ENCODE measurements around the gene TLNRD1.
A peak's percentile ranks its signal among the peaks of the same experiment; 100 is the strongest.
"Not testable (repeated sequence)": the region's sequence is repeated elsewhere in the genome, so short reads cannot be mapped to it uniquely, and the experiment has no call there.

Gene TLNRD1

DNA sequence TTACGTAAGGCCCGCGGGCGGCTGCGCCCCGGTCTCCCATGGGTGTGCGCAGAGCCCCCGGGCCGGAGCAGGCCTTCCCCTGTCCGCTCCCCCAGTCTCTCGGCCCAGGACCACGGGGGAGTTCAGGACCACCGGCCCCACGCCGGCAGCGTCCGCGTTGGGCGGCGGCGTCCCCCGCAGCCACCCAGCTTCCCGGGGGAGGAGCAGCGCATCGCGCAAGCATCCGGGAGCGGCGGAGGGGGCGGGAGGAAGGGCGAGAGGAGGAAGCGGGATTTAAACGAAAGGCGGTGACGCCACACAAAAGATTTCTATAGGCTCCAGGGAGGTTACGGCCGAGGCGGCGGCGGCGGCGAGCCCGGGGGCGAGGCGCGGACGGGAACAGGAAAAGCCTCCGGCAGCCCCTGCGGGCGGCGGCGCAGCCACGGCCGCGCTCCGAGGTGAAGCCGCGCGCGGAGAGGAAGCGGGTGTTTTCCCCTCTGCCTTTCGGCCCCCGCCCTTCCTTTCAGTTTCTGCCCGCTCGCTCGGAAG, at the start of gene TLNRD1:
TSS of gene TLNRD1 (plus strand) at position 300 of the 528 bp plus-strand sequence. CDS start 1,349 bp downstream, outside the sequence.
- peak; percentile 87 for DNase-seq (ENCODE audit: low read depth)

DNA sequence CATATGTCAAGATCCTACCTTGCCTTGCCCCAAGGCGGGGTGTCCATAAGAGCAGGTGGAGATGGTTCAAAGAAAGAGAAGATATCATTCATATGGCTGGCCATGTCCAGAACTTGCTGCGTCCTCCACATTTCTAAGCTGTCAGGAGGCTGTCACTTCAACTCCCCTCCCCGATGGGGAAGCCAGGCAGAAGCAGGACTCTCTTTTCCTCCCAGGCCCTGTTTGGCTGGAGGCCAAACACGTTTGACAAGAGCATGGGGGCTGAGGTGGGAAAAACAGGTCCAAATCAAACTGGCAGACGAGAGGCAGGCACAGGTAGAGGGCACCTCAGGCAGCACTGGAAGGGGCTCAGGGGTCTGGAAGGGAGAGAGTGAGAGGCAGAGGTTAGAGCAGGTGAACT, 48.8 kb upstream of the TLNRD1 start:
- no peak for DNase-seq (ENCODE audit: low read depth)

DNA sequence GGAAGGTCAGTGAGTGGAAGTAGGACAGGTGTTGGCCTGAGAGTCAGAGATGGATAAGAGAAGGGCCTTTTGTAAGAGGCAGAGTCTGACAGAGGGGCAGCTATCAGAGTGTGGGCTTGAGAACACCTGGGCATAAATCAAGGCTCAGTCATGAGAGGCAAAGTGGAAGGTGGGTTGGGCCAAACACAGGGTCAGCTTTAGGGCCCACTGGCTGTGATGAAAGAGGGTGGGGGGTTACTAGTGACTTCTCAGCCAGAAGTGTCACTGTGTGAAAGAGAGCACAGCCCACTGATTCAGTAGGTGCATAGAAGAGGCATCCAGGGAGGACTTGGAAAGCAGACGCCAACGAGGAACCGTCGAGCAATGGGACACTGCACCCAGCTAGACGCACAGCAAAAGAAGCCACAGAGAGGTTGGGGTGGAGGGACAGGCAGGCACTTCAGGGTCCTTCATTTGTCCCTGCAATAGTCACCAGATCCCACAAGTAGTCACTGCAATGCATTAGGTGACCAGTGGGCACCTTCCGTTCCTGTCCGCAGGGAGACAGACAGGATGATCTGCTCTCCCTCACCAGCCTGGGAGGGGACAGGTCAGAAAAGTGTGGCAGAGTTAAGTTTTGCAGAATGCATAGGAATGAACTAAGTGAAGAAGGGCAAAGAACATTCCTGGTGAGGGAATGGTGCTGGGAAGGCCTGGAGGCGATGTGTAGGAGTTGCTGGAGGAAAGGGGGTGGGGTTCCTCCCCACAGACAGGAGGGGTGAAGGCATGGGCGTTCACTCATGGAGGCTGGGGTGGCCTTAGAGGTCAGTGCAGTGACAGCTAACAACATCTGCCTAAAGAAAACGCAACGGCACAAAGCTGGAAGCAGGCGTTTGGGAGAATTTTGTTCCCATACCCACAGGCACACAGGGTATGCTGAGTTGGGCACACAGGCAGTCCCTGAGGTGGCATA, 47.4 kb upstream of the TLNRD1 start:
- no peak for DNase-seq (ENCODE audit: low read depth)

DNA sequence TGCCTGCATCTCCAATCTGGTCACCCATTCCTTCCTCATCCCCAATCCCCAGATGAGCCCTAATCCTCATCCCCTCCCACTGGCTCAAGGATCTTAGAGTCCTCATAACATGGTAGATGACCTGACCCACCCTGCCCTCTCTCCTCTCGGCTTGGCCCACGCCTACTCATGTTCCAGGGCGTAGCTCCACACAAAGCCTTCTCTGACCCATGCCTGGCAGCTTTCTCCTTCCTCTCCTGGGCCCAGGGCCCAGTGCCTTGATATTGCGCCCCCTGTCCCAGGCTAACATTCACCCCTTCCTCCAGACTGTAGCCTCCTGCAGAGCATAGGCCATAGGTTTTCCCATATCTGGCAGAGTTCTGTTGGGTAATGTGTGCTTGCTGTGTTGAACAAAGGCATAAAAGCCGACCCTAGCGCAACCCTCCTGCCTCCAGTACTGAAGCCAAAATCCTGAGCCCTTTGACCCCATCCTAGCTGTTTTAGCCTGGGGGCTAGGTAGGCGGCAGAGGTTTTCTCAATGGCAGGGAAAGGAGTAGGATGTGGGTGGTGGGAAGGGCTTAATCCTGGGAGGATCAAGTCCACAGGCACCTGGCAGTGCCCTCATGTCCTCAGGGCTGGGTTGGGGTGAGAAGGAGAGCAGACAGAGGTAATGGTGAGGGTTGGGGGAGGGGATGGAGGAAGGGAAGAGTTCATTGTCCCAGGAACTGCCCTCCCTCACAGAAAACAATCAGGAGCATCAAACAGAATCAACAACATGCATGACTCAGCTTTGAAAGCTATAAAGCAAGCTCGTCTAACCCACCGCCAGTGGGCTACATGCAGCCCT, 46.6 kb upstream of the TLNRD1 start:
- no peak for DNase-seq (ENCODE audit: low read depth)

DNA sequence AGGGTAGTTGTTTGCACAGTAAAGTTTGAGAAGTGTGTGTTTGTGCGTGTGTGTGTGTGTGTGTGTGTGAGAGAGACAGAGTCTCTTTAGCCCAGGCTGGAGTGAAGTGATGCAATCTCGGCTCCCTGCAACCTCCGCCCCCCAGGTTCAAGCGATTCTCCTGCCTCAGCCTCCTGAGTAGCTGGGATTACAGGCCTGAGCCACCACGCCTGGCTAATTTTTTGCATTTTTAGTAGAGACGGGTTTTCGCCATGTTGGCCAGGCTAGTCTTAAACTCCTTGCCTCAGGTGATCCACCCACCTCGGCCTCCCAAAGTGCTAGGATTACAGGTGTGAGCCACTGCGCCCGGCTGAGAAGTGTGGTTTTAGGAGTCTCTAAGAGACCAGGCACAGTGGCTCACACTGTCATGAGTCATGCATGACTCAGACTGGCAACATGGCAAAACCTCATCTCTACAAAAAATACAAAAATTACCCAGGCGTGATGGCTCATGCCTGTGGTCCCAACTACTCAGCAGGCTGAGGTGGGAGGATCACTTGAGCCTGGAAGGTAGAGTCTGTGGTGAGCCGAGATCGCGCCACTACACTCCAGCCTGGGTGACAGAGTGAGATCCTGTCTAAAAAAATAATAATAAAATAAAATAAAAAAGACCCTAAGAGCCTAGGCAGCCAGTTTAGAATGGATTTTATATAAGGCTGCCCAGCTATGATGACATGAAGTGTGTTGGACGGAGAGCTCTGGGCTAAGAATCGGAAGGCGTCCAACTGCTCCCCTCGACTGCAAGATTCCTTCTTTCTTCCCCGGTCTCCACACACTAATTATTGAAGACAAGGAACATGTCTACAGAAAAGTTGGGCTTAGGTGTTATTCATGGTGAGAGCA, 44.9 kb upstream of the TLNRD1 start:
- DNase-seq (ENCODE audit: low read depth) = peak; percentile 97

DNA sequence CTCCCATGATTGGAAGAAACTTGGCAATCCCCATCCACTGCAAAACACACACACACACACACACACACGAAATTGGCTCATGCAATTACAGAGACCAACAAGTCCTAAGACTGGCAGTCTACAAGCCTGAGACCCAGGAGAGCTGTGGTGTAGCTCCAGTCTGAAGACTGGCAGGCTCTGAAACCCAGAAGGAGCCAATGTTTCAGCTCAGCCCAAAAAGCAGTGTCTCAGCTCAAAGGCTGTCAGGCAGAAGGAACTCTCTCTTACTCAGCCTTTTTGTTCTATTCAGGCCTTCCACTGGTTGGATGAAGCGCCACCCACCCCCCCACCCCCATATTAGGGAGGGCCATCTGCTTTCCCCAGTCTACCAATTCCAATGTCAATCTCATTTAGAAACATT, 43.2 kb upstream of the TLNRD1 start:
- no peak for DNase-seq (ENCODE audit: low read depth)

DNA sequence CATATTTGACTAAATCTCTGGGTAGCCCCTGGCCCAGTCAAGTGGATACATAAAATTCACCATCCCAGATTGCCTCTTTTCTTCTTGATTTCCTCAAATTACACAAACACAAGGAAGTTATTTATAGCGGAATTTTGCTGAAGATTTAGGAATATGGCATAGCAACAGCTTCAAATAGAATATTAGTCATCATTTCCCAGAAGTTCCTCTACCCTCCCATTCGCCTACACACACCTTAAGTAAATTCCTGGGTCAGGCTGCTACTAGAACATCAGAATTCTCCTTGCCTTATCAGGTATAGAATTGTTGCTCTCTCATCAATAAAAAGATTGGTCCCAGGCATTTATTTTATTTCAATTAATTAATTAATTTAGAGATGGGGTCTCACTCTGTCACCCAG, 42.7 kb upstream of the TLNRD1 start:
- no peak for DNase-seq (ENCODE audit: low read depth)

DNA sequence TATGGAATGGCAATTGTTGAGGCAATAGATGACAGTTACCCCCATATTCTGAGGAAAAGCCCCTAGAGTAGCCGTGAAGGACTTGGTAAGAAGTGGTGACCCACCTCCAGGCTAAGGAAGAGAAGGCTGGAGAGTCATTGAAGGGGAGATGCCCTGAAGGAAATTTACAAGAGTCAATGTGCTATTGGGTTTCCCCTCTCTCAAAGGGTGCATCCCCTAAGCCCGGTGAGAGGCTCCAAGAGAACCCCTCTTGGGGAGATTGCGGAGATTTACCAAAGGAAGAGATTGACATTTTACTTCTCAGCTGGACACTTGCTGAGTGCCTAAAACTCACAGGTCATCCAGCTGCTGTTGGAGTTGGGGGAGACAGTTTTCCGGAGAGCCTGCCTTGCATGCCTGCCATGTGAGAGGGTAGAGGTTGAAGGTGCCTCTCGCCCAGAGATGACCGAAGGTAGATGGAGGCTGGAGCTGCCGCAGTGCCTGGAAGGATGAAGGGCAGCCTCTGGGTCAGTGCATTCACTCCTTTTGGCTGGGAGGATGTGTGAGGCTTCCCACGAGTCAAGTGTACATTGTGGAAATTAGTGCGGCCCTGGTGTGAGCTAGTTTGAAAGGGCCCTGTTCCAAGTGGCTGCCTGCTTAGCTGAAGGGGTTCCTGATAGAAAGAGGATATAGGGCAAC, 41.8 kb upstream of the TLNRD1 start:
- no peak for DNase-seq (ENCODE audit: low read depth)

DNA sequence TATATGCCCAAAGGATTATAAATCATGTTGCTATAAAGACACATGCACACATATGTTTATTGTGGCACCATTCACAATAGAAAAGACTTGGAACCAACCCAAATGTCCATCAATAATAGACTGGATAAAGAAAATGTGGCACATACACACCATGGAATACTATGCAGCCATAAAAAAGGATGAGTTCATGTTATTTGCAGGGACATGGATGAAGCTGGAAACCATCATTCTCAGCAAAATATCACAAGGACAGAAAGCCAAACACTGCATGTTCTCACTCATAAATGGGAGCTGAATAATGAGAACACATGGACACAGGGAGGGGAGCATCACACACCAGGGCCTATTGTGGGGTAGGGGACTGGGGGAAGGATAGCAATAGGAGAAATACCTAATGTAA, 35.3 kb upstream of the TLNRD1 start:
- DNase-seq (ENCODE audit: low read depth) = not testable (repeated sequence)

DNA sequence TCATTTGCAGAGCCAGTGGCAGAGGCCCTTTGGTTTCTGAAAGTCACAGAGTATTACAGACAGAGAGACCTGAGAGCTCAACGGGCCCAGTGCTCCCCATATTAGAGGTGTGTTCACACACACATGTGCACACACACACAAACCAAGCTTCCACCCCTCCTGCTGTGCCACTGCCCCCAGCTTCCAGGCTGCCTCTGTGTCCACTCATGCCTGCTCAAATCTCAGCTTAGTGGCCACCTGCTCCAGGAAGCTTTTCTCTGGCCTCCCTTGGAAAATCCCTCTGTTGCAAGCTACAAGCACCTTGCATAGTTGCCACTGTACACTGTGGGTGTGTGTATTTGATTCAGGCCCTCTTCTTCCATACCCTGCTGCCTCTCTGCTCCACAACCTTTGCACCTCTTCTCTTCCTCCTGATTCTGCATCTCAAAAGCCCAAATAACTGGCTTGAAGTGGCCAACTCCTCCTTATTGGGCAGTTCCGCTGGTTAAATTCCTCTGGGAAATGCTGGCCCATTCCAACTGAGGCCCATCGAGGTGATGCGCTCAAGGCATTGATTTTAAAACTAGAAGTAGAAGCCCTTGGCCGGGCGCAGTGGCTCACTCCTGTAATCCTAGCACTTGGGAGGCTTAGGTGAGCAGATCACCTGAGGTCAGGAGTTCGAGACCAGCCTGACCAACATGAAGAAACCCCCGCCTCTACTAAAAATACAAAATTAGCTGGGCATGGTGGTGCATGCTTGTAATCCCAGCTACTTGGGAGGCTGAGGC, 34.1 kb upstream of the TLNRD1 start:
- DNase-seq (ENCODE audit: low read depth) = no peak

DNA sequence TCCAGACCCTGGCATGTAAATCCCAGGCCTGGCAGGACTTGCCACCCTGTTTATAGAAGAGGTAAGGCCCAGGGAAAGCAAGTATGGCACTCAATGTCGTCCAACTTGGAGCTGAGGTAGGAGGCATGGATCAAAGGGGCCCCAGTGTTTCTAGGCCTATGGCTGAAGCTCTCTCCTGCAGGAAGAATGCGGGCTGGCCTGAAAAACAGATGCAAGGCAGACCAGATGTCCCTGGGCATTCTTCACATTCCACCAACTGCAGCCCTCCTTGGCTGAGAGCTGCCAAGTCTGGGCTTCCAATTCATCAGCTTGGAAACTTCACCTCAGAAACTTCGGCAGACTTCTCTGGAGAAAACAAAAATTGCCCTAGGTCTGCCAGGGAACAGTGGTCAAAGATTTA, 33.3 kb upstream of the TLNRD1 start:
- peak; percentile 87 for DNase-seq (ENCODE audit: low read depth)

DNA sequence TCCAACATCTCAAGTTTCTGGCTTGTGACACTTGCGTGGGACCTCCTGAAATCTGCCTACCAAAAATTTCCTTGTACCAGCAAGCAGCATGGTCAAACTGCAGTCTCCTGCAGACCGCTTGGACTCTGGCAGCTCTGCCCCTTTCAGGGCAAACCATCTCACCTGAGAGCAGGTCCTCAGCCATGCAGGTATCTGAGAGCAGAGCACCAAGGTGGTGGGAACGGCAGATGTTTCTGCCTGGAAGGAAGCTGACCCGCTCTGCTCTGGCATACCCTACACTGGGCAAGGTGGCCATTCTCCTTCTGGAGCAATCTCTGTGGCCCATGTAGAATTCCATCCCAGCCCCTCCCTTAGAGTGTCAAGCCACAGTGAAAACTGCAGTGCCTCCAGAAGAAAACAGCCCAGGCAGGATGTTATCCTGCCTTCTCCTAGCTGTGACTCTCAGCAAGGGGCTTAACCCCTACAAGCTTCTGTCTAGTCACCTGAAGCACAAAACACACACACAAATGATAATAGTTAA, 32.7 kb upstream of the TLNRD1 start:
- DNase-seq (ENCODE audit: low read depth) = no peak

DNA sequence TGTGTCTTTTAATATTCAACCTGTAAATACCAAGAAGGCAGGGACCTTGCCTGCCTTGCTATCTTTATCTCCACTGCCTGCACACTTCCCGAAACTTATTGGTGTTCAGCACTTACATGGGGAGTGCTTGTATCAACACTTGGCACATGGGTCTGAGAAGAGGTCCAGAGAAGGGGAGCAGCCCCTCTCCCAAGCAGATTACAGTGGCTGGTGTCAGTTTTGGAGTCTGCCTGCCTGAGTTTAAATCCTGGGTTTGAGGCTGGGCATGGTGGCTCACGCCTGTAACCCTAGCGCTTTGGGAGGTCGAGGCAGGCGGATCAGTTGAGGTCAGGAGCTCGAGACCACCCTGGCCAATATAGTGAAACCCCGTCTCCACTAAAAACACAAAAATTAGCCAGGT, 31.4 kb upstream of the TLNRD1 start:
- DNase-seq (ENCODE audit: low read depth) = no peak

DNA sequence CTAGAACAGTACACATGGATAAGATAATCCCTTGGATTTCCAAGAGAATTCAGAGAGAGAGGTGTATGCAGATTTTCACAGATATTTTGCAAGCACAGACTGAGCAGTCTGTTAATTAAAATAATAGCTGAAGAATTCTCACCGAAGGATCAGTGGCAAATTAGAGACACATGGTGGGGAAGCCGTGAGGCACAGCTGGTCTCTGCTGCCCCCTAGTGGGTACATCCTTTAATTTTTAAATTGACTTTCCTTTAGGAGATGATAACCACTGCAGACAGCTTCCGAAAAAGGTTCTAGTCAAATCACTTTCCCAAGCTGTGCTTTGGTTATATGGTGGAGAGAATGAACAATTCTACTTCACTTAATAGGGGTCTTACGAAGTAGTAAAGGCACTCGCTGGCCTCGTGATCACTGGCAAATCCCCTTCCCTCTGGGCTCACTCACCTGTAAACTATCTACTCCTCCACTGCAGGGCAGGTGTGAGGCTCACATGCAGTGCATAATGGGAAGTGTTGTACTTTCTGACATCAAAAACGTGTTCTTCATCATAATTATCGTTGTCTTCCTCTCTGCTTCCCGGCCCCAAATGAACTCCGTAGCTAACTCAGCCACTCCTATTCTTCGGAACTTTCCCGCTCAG, 30.6 kb upstream of the TLNRD1 start:
- peak; percentile 53 for DNase-seq (ENCODE audit: low read depth)

DNA sequence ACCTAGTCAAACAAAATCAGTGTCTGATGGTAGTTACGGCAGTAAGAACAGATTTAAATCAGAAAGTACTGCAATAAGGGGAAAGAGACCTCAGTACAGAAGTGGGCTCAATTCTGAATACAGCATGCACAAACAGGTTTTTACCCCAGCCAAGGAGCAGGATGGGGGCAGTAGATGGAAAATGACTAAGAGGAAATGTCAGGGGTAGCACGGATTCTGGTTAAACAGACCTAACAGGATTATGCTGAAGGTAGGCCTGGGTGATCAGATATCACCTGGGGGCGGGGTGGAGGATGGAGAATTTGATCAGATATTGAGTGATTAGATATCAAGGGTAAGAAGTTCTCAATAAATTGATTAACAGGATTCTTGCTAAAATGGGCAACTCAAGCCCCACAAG, 30.1 kb upstream of the TLNRD1 start:
- DNase-seq (ENCODE audit: low read depth) = no peak

DNA sequence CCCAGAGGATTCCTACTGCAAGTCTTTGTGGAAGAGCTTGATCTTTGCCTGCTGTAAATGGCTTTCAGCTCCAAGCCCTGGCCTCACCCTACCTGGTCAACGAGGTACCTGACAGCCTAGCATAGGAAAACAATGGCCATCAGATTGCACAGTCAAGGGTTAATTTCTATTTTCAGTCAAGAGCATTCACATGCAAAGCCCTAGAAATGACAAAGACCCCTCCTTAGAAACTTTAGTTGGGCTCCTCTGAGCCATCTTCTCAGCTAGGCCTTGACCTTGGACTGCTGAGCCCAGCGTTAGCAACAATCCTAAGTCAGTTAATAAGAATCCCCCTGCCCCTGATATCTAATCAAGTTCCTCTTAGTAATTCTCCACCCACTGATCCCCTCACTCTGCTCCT, 29.6 kb upstream of the TLNRD1 start:
- no peak for DNase-seq (ENCODE audit: low read depth)

DNA sequence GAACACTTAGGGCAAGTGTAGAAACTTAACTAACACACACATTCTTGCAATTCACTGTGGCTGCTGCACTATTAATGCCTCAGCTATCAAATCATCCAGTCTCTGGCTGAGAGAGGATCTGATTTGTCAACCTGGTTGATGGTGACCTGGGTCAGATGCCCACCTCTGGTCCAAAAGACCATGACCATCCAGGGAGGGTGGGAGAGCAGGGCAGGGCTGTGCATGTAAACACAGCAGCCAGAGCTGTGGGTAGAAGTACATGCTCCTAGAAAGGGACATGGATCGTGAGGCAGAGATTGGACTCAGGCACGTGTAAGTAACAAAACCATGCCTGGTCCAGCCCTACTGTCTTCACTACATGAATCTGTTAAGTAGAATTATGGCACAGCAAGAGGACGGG, 28.4 kb upstream of the TLNRD1 start:
- DNase-seq (ENCODE audit: low read depth) = no peak

DNA sequence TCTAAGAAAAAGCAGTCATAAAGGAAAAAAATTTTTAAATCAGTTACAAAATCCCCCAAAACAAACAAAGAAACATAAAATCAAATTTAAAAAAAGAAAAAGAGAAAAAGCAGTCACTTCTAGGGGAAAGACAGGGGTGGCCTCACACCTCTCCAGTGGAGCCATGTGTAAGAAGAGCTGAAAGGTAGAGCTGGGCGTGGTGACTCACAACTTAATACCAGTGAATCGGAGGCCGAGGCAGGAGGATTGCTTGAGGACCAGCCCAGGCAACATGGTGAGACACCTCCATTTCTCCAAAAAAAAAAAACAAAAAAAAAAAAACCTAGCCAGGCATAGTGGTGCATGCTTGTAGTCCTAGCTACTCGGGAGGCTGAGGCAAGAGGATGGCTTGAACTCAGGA, 25.8 kb upstream of the TLNRD1 start:
- no peak for DNase-seq (ENCODE audit: low read depth)

DNA sequence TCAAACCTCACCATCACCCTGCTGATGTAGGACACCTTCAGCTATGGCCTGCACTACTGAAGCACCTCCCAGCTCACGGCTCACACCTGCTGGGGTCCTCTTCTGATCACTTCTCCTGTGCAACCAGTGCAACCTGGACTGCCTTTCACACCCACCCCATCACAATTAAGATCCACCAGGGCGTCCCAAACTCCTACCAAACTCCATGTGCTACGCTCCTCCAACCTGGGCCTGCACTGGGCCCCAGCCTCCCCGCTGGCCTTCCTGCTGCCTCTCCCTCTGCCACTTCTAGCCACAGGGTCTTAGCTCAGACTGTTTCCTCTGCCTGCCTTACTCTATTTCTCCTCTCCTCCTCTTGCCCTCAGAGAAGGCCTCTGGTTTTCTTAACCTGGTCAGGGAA, 23.9 kb upstream of the TLNRD1 start:
- DNase-seq (ENCODE audit: low read depth) = no peak

DNA sequence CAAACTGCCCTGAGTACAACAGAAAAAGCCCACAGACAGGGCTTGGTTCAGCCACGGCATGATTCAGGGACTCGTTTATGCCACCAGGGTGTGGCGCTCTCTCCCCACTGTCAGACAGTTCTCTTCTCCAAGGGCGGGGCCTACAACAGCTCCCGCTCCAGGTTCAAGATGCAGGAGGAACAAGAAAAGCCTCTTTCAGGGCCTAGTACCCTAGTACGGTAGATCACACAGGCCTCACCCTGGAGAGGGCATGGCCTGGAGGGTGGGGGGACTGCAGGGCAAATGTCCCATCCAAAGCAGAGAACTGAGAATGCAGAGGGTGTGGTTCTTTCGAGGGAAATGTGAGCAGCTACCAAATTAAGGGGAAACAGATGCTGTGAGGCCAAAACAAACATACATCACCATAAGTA, 23.1 kb upstream of the TLNRD1 start:
- DNase-seq (ENCODE audit: low read depth) = no peak

Measured in HS-27A (cell line).